ENCODE measurements around the gene BRINP1. TPM values are rescaled to one million over a fixed set of nuclear protein-coding genes. Genes with fewer than 3 reads are reported as not detected.

Gene BRINP1
- total RNA-seq, 1 donor from 2014 or later, result 11.4 TPM

GRCh38 chr9:119166096-119166495, 203.1 kb downstream of the BRINP1 start:
- Mint-ChIP-seq H3K27me3 (no peaks in the 10 kb centered on the region), H3K27ac (no peak overlapping the region), H3K4me1 (ENCODE audit: unreplicated experiment) (peaks cover 4% of the 10 kb centered on the region), H3K4me3 (no peak overlapping the region), H3K9me3 (no peaks in the 10 kb centered on the region), H3K36me3 (peaks cover 6% of the 10 kb centered on the region)
- no peak for DNase-seq (ENCODE audit: extremely low spot score, unreplicated experiment)
- TF ChIP-seq CTCF (conservative IDR thresholded peaks at IDR 0.05), result no peak

- Mint-ChIP-seq H3K27ac (no peak overlapping the region), H3K4me1 (ENCODE audit: unreplicated experiment) (peaks cover 4% of the 10 kb centered on the region), H3K36me3 (peaks cover 6% of the 10 kb centered on the region), H3K4me3 (no peak overlapping the region), H3K9me3 (no peaks in the 10 kb centered on the region), H3K27me3 (no peaks in the 10 kb centered on the region)
- no peak for TF ChIP-seq CTCF (conservative IDR thresholded peaks at IDR 0.05)
- no peak for DNase-seq (ENCODE audit: extremely low spot score, unreplicated experiment)
These were observed 204.1 kb downstream of the BRINP1 start for GRCh38 chr9:119165131-119165530.

- no peak for TF ChIP-seq CTCF (conservative IDR thresholded peaks at IDR 0.05)
- Mint-ChIP-seq H3K27me3 (no peaks in the 10 kb centered on the region), H3K27ac (no peak overlapping the region), H3K4me3 (no peak overlapping the region), H3K4me1 (ENCODE audit: unreplicated experiment) (peaks cover 4% of the 10 kb centered on the region), H3K9me3 (no peaks in the 10 kb centered on the region), H3K36me3 (peaks cover 6% of the 10 kb centered on the region)
- DNase-seq (ENCODE audit: extremely low spot score, unreplicated experiment), result no peak
These were observed 204.5 kb downstream of the BRINP1 start for GRCh38 chr9:119164716-119165115.

GRCh38 chr9:119160551-119160950, 208.7 kb downstream of the BRINP1 start:
- no peak overlapping the region for H3K4me3 Mint-ChIP-seq
- TF ChIP-seq CTCF (conservative IDR thresholded peaks at IDR 0.05), result no peak
- no peak for DNase-seq (ENCODE audit: extremely low spot score, unreplicated experiment)
- H3K4me1 Mint-ChIP-seq (ENCODE audit: unreplicated experiment), result no peaks in the 10 kb centered on the region
- no peaks in the 10 kb centered on the region for H3K9me3 Mint-ChIP-seq
- H3K36me3 Mint-ChIP-seq, result no peaks in the 10 kb centered on the region
- H3K27me3 Mint-ChIP-seq, result no peaks in the 10 kb centered on the region
- no peak overlapping the region for H3K27ac Mint-ChIP-seq

GRCh38 chr9:119159386-119159785, 209.8 kb downstream of the BRINP1 start:
- Mint-ChIP-seq H3K9me3 (no peaks in the 10 kb centered on the region), H3K27ac (no peak overlapping the region), H3K36me3 (no peaks in the 10 kb centered on the region), H3K4me1 (ENCODE audit: unreplicated experiment) (no peaks in the 10 kb centered on the region), H3K27me3 (no peaks in the 10 kb centered on the region), H3K4me3 (no peak overlapping the region)
- no peak for DNase-seq (ENCODE audit: extremely low spot score, unreplicated experiment)
- no peak for TF ChIP-seq CTCF (conservative IDR thresholded peaks at IDR 0.05)

GRCh38 chr9:119157196-119157595, 212.0 kb downstream of the BRINP1 start:
- Mint-ChIP-seq H3K27me3 (no peaks in the 10 kb centered on the region), H3K27ac (no peak overlapping the region), H3K4me1 (ENCODE audit: unreplicated experiment) (no peaks in the 10 kb centered on the region), H3K36me3 (no peaks in the 10 kb centered on the region), H3K9me3 (no peaks in the 10 kb centered on the region), H3K4me3 (no peak overlapping the region)
- no peak for TF ChIP-seq CTCF (conservative IDR thresholded peaks at IDR 0.05)
- DNase-seq (ENCODE audit: extremely low spot score, unreplicated experiment), result no peak

Data from type B pancreatic cell (in vitro differentiated cells).